NCI-H146 (cell line): Measurements from ENCODE around the gene CFAP141.
A peak's percentile ranks its signal among the peaks of the same experiment; 100 is the strongest.
"Not testable (repeated sequence)": the region's sequence is repeated elsewhere in the genome, so short reads cannot be mapped to it uniquely, and the experiment has no call there.

Experiments used
- DNase-seq: peaks from one replicate; lab custom pipeline; 2025; lab: John Stamatoyannopoulos, UW

Gene CFAP141

GRCh38 chr1:154208677-154209388 is 2.7 kb upstream of the CFAP141 start:
- no peak for DNase-seq

- DNase-seq, result no peak
Measured at GRCh38 chr1:154207262-154207661, 1.1 kb upstream of the CFAP141 start.

GRCh38 chr1:154205778-154206177 is 355 bp downstream of the CFAP141 start:
- not testable (repeated sequence) for DNase-seq

- no peak for DNase-seq
Measured at GRCh38 chr1:154199563-154199879, 6.6 kb downstream of the CFAP141 start.

- DNase-seq, result peak; percentile 66
Measured at GRCh38 chr1:154198756-154199562, 7.2 kb downstream of the CFAP141 start.

- DNase-seq, result peak; percentile 49
Measured at GRCh38 chr1:154193821-154194220, 12.3 kb downstream of the CFAP141 start.

- no peak for DNase-seq
Measured at GRCh38 chr1:154192476-154192875, 13.7 kb downstream of the CFAP141 start.

- DNase-seq, result peak; percentile 64
Measured at GRCh38 chr1:154191990-154192461, 14.1 kb downstream of the CFAP141 start, which contains the start of gene TPM3. TSS of gene TPM3 (minus strand) at chr1:154192100. CDS start at chr1:154192018, 82 bp downstream.

- peak; percentile 3 for DNase-seq
Measured at GRCh38 chr1:154190550-154190949, 15.6 kb downstream of the CFAP141 start.

- DNase-seq, result peak; percentile 48
Measured at GRCh38 chr1:154186852-154187501, 19.2 kb downstream of the CFAP141 start.

GRCh38 chr1:154186177-154186576 is 20.0 kb downstream of the CFAP141 start:
- peak; percentile 95 for DNase-seq

GRCh38 chr1:154183046-154183915 is 22.9 kb downstream of the CFAP141 start:
- DNase-seq, result peak; percentile 99

GRCh38 chr1:154182344-154183045 is 23.6 kb downstream of the CFAP141 start:
- DNase-seq, result peak; percentile 50

- DNase-seq, result no peak
Measured at GRCh38 chr1:154181944-154182343, 24.2 kb downstream of the CFAP141 start.

- DNase-seq, result no peak
Measured at GRCh38 chr1:154179946-154180687, 26.0 kb downstream of the CFAP141 start.

- DNase-seq, result no peak
Measured at GRCh38 chr1:154178911-154179811, 27.0 kb downstream of the CFAP141 start.

GRCh38 chr1:154178013-154178412 is 28.1 kb downstream of the CFAP141 start:
- DNase-seq, result no peak

GRCh38 chr1:154176337-154176736 is 29.8 kb downstream of the CFAP141 start:
- DNase-seq, result no peak

- DNase-seq, result no peak
Measured at GRCh38 chr1:154174654-154175053, 31.5 kb downstream of the CFAP141 start.
